Measurements from ENCODE around the gene B3GAT1. TPM values are rescaled to one million over a fixed set of nuclear protein-coding genes. Genes with fewer than 3 reads are reported as not detected.
"Not testable (repeated sequence)": the region's sequence is repeated elsewhere in the genome, so short reads cannot be mapped to it uniquely, and the experiment has no call there.

Gene B3GAT1
- total and polyA plus RNA-seq, 9 donors: 0.11 to 1.4 (median 0.23) TPM

DNA sequence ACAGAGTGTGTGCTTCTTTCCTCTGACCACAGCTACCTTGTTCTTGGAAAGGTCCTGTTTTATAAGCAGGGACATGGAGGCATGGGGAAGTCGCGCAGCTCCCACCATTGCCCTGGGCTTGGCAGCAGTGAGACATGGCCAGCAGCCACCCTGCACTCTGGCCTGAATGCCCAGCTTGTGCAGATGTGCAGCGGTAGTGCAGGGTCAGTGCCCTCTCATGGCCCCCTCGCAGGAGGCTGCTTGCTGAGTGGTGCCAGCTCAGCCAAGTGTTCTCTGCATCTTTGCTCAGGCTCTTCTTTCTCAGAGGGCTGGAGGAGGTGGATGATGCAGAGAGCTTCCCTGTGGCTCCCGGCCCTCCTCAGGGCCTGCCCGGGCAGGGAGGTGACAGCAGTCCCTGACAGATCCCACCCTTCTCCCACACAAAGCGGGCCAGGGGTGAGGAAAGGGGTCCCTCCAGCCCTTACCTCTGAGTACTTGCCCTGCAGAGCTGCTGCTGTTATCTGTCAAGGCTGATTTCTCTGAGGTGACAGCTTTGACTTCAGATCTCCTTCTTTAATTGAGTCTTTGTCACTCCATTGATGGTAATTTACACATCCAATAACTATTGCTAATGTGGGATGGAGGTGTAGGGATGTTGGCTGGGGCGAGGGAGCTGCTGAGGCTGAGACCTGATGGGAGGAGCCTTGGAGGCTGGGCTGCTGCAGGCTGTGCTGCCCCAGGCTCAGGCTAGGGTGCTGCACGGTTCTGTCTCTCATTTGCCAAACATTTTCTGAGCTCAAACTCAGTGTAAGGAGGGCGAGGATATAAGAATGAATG, 47.4 kb upstream of the B3GAT1 start:
- intact Hi-C loops (cut with DNase I): no loop called here
- 35 to 48% (median 46%) methylated on average over 10 of the region's 10 CpGs for WGBS, 3 donors
- Histone ChIP-seq H3K4me3 (no peak overlapping the region), H3K4me1 (ENCODE audit: insufficient read depth) (no peaks in the 10 kb centered on the region), H3K36me3 (no peaks in the 10 kb centered on the region), H3K9me3 (no peaks in the 10 kb centered on the region), H3K27ac (no peak overlapping the region), H3K27me3 (no peaks in the 10 kb centered on the region)
- DNase-seq: no peak
- TF ChIP-seq POLR2A (IDR thresholded peaks at IDR 0.05) (no peak), CTCF (IDR thresholded peaks at IDR 0.05) (no peak), EP300 (IDR thresholded peaks at IDR 0.05) (no peak)

DNA sequence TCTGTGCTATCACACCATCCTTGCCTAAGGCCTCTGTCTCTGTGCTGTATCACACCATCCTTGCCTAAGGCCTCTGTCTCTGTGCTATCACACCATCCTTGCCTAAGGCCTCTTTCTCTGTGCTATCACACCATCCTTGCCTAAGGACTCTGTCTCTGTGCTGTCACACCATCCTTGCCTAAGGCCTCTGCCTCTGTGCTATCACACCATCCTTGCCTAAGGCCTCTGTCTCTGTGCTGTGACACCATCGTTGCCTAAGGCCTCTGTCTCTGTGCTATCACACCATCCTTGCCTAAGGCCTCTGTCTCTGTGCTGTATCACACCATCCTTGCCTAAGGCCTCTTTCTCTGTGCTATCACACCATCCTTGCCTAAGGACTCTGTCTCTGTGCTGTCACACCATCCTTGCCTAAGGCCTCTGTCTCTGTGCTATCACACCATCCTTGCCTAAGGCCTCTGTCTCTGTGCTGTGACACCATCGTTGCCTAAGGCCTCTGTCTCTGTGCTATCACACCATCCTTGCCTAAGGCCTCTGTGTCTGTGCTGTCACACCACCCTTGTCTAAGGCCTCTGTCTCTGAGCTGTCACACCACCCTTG, 45.5 kb upstream of the B3GAT1 start:
- H3K27me3 ChIP-seq; H3K4me3 ChIP-seq; H3K27ac ChIP-seq; H3K36me3 ChIP-seq; H3K9me3 ChIP-seq; H3K4me1 ChIP-seq (ENCODE audit: insufficient read depth); DNase-seq; intact Hi-C loops (cut with DNase I): not testable (repeated sequence)
- 69 to 88% (median 82%) methylated on average over 2 of the region's 2 CpGs for WGBS, 3 donors

GRCh38 chr11:134455516-134455915, 43.5 kb upstream of the B3GAT1 start:
- 74 to 87% (median 79%) methylated on average over 3 of the region's 3 CpGs for WGBS, 3 donors
- H3K4me1 ChIP-seq (ENCODE audit: insufficient read depth): no peaks in the 10 kb centered on the region
- intact Hi-C loops (cut with DNase I): no loop called here
- no peaks in the 10 kb centered on the region for H3K27me3 ChIP-seq
- H3K36me3 ChIP-seq: no peaks in the 10 kb centered on the region
- H3K4me3 ChIP-seq: no peak overlapping the region
- H3K27ac ChIP-seq: no peak overlapping the region
- H3K9me3 ChIP-seq: no peaks in the 10 kb centered on the region
- DNase-seq: no peak
- no peak for TF ChIP-seq CTCF (IDR thresholded peaks at IDR 0.05)
- TF ChIP-seq POLR2A (IDR thresholded peaks at IDR 0.05): no peak
- no peak for TF ChIP-seq EP300 (IDR thresholded peaks at IDR 0.05)

- Histone ChIP-seq H3K27me3 (no peaks in the 10 kb centered on the region), H3K36me3 (no peaks in the 10 kb centered on the region), H3K27ac (no peak overlapping the region), H3K4me1 (ENCODE audit: insufficient read depth) (no peaks in the 10 kb centered on the region), H3K9me3 (no peaks in the 10 kb centered on the region), H3K4me3 (no peak overlapping the region)
- TF ChIP-seq EP300 (IDR thresholded peaks at IDR 0.05) (no peak), CTCF (IDR thresholded peaks at IDR 0.05) (no peak), POLR2A (IDR thresholded peaks at IDR 0.05) (no peak)
- intact Hi-C loops (cut with DNase I): no loop called here
- WGBS, 3 donors: 81 to 83% (median 82%) methylated on average over 6 of the region's 6 CpGs
- DNase-seq: no peak
Observed at GRCh38 chr11:134454146-134454690, 42.2 kb upstream of the B3GAT1 start.

- intact Hi-C loops (cut with DNase I): no loop called here
- no peaks in the 10 kb centered on the region for H3K36me3 ChIP-seq
- 68 to 77% (median 70%) methylated on average over 6 of the region's 6 CpGs for WGBS, 3 donors
Observed at GRCh38 chr11:134453441-134453840, 41.4 kb upstream of the B3GAT1 start.

More at GRCh38 chr11:134453441-134453840, 41.4 kb upstream of the B3GAT1 start:
- Histone ChIP-seq H3K4me3 (no peak overlapping the region), H3K4me1 (ENCODE audit: insufficient read depth) (no peaks in the 10 kb centered on the region), H3K27ac (no peak overlapping the region), H3K9me3 (no peaks in the 10 kb centered on the region), H3K27me3 (no peaks in the 10 kb centered on the region)
- no peak for DNase-seq
- TF ChIP-seq POLR2A (IDR thresholded peaks at IDR 0.05) (no peak), CTCF (IDR thresholded peaks at IDR 0.05) (no peak), EP300 (IDR thresholded peaks at IDR 0.05) (no peak)
